Kasumi-1 (cell line): ENCODE results near the gene LRMDA.
"Not testable (repeated sequence)": the region's sequence is repeated elsewhere in the genome, so short reads cannot be mapped to it uniquely, and the experiment has no call there.

ENCODE experiments used
- DNase-seq, 2 experiments: peaks; one replicate each; lab custom pipeline; 2025; lab: John Stamatoyannopoulos, UW

LRMDA gene

GRCh38 chr10:76497666-76498065, 1066.2 kb downstream of the LRMDA start:
- DNase-seq, result no peak

GRCh38 chr10:76504823-76505222, 1073.4 kb downstream of the LRMDA start:
- no peak for DNase-seq

- no peak for DNase-seq
Observed at GRCh38 chr10:76509446-76509845, 1078.0 kb downstream of the LRMDA start.

GRCh38 chr10:76514321-76514720, 1082.9 kb downstream of the LRMDA start:
- DNase-seq, result no peak

DNA sequence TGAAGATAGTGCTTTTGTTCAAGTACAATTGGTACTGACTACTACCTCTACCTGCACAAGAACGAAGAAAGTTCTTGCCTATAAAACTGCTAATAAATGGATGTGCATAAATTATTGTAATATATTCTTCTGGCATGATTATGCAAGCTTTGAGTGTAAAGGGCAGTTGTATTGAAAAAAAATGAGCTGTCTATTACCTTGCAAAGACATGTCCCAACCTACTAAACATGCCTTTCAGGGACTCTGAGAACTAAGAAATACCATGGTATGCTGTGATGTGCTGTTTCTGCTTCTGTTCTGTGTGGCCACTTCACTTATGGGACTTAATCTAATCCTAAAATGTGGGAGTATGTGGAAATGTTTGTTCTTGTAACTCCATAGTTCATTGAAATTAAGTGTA, 1083.4 kb downstream of the LRMDA start:
- no peak for DNase-seq

DNA sequence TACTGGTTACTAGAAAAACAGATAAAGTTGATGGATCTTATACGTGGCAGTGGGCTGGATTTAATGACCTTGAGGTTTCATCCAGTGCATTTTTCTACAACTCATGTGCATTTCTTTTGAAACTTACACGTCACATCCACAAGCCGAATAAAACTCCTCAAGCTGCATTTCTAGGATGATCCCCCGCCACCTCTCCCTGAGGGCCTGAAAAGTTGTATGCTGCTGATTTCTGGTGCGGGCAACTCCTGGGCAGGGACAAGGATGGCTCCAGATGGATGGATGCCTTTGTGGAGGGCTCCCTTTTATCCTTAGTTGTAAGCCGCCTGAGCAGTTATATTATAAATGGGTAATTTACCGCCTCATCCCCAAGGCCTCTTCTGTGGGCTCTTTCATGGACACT, 1091.1 kb downstream of the LRMDA start:
- no peak for DNase-seq

DNA sequence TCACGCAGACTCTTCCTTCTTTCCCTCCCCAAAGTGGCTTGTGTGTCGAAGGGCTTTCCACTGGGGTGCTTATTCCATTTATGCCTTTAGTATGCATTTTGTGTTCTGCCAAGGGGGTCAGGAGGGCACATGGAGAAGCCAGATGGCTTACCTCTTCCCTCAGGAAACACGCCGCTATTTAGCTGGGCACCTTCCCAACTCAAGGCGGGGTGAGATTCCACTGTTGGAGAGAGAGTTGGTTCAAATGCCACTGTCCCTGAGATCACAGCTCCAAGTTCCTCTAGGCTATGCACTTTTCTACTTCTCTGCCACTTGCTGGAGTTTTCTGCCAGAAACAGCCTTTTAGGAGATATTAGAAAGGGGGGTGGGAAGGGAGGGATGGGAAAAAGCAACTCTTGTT, 1091.8 kb downstream of the LRMDA start:
- DNase-seq, result no peak

- no peak for DNase-seq
Observed at GRCh38 chr10:76523791-76524351, 1092.4 kb downstream of the LRMDA start.

DNA sequence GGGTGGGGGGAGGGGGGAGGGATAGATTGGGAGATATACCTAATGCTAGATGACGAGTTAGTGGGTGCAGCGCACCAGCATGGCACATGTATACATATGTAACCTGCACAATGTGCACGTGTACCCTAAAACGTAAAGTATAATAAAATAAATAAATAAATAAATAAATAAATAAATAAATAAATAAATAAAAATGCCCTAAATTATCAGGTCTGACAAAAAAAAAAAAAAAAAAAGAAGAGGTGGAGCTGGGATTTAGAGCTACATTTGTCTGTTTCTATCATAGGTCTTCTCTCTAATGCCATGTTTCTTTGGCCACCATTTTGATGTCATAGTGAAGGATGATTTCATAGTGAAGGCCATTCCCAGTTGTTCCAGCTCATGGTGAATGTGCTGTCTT, 1095.4 kb downstream of the LRMDA start:
- DNase-seq, result not testable (repeated sequence)

GRCh38 chr10:76540331-76540730, 1108.9 kb downstream of the LRMDA start:
- no peak for DNase-seq

- DNase-seq, result no peak
Observed at GRCh38 chr10:76540786-76541185, 1109.4 kb downstream of the LRMDA start.

- no peak for DNase-seq
Observed at GRCh38 chr10:76541852-76542251, 1110.4 kb downstream of the LRMDA start.

DNA sequence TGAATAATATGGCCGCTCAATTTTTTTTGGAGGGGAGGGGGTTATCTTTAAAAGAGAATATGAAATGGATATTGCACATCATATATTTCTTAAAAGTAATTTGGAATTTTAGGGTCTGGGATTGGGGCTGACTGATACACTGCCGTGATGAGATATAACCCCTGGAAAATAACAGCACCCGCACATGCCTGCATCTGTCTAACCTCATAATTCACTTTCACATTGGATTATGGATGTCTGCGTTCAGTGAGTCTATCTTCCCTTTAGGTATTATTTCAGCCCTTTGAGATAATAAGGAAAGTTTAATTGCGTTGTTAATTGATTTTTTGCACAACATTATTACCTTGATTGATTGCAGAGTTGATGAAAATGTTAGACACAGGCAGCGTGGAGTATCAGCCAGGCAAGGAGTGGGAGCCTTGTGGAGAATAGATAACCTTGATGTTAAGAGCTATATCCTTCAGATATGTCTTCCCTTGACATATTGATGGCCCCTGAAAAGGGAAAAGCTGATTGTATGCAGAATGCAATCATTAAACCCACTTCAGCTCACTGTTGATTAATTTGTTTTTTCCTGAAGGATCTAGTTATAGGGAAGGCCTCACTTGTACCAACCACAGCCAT, 1111.0 kb downstream of the LRMDA start:
- DNase-seq, result no peak

DNA sequence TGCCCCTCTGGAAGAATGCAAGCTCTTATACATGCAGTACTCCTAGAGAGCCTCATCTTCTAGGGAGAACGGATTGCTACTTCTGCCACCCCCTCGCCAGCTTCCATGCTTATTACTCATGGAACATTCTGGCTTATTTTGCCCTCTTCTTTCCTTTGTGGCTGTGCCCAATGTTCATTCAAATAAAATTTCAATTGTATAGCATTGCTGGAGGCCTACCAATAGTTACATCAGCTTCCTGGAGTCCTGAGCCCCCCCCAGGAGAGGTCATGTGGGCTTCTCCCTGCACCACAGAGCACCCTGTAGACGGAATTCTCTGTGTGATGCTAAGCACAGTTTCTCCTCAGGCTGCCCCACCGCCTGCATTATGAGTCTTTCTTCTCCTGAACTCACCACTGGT, 1112.2 kb downstream of the LRMDA start:
- no peak for DNase-seq

- DNase-seq, result no peak
Observed at GRCh38 chr10:76544789-76545188, 1113.4 kb downstream of the LRMDA start.

GRCh38 chr10:76546411-76546810, 1115.0 kb downstream of the LRMDA start:
- DNase-seq, result no peak

- peak; percentile 87 to 93 for DNase-seq
Observed at GRCh38 chr10:76547352-76547972, 1116.0 kb downstream of the LRMDA start.

- no peak for DNase-seq
Observed at GRCh38 chr10:76548716-76549115, 1117.3 kb downstream of the LRMDA start.

- no peak for DNase-seq
Observed at GRCh38 chr10:76549171-76549570, 1117.7 kb downstream of the LRMDA start.

DNA sequence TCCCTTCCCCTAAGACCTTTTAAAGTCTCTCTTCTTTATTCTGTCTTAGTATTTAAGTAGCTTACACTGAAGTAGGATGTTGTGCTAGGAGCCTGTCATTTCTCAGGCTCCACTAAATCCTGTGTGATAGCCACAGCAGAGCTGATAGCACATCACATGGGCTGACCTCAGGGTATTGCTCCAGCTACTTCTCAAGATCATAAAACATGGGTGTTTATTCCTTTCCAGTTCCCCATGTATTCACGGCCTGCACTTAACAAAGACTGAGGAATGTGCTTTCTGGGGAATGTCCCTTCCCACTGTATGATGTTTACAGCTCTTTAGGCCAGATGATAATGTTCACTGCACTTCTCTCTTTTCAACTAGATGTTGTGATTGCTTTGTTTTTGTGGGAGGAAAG, 1119.4 kb downstream of the LRMDA start:
- DNase-seq, result no peak

GRCh38 chr10:76552091-76552873, 1120.9 kb downstream of the LRMDA start:
- DNase-seq, result peak in 1 of 2 experiments; percentile 8

GRCh38 chr10:76553263-76554032, 1122.0 kb downstream of the LRMDA start:
- no peak for DNase-seq
